ENCODE results near the gene CACNA1C.

Gene CACNA1C

GRCh38 chr12:2624543-2625288, 571.9 kb downstream of the CACNA1C start:
- Histone ChIP-seq H3K4me3 (ENCODE audit: low read depth, low read length) (no peak overlapping the region), H3K9me3 (ENCODE audit: severe bottlenecking) (no peaks in the 10 kb centered on the region), H3K27me3 (ENCODE audit: insufficient read depth, low read depth, severe bottlenecking) (no peaks in the 10 kb centered on the region), H3K36me3 (no peaks in the 10 kb centered on the region), H3K27ac (no peak overlapping the region)
- DNase-seq, result peak; percentile 58
- TF ChIP-seq CTCF (IDR thresholded peaks at IDR 0.05; ENCODE audit: low read depth, low read length), result peak; percentile 50

DNA sequence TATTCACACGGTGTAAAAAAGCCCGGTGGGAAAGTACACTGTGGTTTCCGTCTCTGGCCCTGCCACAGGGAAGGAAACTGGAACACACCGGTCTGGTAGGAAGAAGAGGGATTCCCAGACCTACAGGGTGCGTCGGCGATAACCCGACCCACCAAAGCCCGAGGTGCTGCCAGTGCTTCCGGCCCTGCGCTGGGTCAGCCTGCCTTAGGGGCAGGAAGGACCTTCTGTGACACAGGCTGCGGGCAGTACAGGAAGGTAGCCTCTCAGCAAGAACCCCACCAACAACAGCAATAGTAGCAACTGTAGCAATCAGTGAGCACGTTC, 572.5 kb downstream of the CACNA1C start:
- TF ChIP-seq CTCF (IDR thresholded peaks at IDR 0.05; ENCODE audit: low read depth, low read length), result no peak
- Histone ChIP-seq H3K27me3 (ENCODE audit: insufficient read depth, low read depth, severe bottlenecking) (no peaks in the 10 kb centered on the region), H3K9me3 (ENCODE audit: severe bottlenecking) (no peaks in the 10 kb centered on the region), H3K36me3 (no peaks in the 10 kb centered on the region), H3K27ac (no peak overlapping the region), H3K4me3 (ENCODE audit: low read depth, low read length) (no peak overlapping the region)
- no peak for DNase-seq

- Histone ChIP-seq H3K4me3 (ENCODE audit: low read depth, low read length) (no peak overlapping the region), H3K36me3 (no peaks in the 10 kb centered on the region), H3K27ac (no peak overlapping the region), H3K27me3 (ENCODE audit: insufficient read depth, low read depth, severe bottlenecking) (no peaks in the 10 kb centered on the region), H3K9me3 (ENCODE audit: severe bottlenecking) (no peaks in the 10 kb centered on the region)
- DNase-seq, result no peak
- no peak for TF ChIP-seq CTCF (IDR thresholded peaks at IDR 0.05; ENCODE audit: low read depth, low read length)
These were observed 574.5 kb downstream of the CACNA1C start for GRCh38 chr12:2627076-2627834.

DNA sequence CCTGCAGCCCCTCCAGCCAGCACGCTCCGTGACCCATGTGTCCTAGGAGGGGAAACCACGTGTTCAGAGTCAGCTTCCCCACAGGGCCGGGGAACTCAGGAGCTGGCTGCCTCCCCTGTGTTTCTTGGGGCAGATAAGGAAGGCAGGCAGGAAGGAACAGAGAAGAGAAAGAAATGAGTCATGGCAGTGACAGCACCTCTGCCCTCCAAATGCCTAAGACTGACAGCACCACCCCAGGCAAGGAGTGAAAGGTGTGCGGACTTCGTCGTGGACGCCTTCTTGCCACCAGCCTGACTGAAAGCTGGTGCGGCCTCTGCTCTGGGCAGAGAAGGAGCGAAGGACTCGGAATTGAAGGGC, 575.0 kb downstream of the CACNA1C start:
- no peaks in the 10 kb centered on the region for H3K9me3 ChIP-seq (ENCODE audit: severe bottlenecking)
- no peak overlapping the region for H3K4me3 ChIP-seq (ENCODE audit: low read depth, low read length)
- H3K27me3 ChIP-seq (ENCODE audit: insufficient read depth, low read depth, severe bottlenecking), result no peaks in the 10 kb centered on the region
- H3K36me3 ChIP-seq, result no peaks in the 10 kb centered on the region
- TF ChIP-seq CTCF (IDR thresholded peaks at IDR 0.05; ENCODE audit: low read depth, low read length), result no peak
- H3K27ac ChIP-seq, result no peak overlapping the region
- DNase-seq, result no peak

DNA sequence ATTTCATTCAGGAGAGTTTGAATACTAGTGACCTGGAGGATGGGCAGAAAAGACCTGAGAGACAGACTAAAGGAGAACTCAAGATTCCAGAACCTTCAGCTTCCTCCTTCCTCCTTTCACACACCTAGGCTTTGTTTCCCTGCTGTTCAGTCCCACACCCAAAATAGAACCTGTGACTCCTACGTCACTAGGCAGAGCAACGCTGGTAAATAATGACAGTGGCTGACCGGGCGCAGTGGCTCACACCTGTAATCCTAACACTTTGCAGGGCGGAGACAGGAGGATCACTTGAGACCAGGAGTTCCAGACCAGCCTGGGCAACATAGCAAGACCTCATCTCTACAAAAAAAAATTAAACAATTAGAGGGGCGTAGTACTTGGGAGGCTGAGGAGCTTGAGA, 575.6 kb downstream of the CACNA1C start:
- Histone ChIP-seq H3K27ac (no peak overlapping the region), H3K36me3 (no peaks in the 10 kb centered on the region), H3K27me3 (ENCODE audit: insufficient read depth, low read depth, severe bottlenecking) (no peaks in the 10 kb centered on the region), H3K4me3 (ENCODE audit: low read depth, low read length) (no peak overlapping the region), H3K9me3 (ENCODE audit: severe bottlenecking) (no peaks in the 10 kb centered on the region)
- no peak for TF ChIP-seq CTCF (IDR thresholded peaks at IDR 0.05; ENCODE audit: low read depth, low read length)
- no peak for DNase-seq
